ENCODE data around the gene TMEM272. TPM values are rescaled to one million over a fixed set of nuclear protein-coding genes. Genes with fewer than 3 reads are reported as not detected.

TMEM272 gene
- total and polyA plus RNA-seq, 2 of the 13 experiments (the other 11 are each of a cell fraction or from before 2014, with no cell fraction given): 0.37 to 0.62 TPM

DNA sequence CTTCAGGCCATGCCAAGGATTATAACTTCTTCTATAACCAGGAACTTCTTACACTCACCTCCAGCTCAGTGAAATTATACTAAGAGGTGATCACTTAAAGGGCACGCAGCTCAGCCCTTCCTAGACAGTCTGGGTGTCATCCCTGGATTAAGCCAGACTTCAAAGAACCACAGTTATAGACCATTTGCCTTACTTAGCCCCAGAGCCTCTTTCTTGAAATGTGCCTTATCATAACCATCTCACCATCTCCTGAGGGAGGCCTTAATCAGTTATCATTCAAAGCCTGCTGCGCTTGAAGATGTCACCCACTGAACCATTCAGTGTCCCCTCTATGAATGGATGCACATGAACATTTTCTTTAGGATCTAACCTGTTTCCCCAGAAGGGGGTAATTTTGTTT, 30.9 kb downstream of the TMEM272 start (continued):
- TF ChIP-seq, protein P1, sequence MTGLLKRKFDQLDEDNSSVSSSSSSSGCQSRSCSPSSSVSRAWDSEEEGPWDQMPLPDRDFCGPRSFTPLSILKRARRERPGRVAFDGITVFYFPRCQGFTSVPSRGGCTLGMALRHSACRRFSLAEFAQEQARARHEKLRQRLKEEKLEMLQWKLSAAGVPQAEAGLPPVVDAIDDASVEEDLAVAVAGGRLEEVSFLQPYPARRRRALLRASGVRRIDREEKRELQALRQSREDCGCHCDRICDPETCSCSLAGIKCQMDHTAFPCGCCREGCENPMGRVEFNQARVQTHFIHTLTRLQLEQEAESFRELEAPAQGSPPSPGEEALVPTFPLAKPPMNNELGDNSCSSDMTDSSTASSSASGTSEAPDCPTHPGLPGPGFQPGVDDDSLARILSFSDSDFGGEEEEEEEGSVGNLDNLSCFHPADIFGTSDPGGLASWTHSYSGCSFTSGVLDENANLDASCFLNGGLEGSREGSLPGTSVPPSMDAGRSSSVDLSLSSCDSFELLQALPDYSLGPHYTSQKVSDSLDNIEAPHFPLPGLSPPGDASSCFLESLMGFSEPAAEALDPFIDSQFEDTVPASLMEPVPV (CRISPR knock-in tag; IDR thresholded peaks at IDR 0.05): no peak
- TF ChIP-seq, protein P2, sequence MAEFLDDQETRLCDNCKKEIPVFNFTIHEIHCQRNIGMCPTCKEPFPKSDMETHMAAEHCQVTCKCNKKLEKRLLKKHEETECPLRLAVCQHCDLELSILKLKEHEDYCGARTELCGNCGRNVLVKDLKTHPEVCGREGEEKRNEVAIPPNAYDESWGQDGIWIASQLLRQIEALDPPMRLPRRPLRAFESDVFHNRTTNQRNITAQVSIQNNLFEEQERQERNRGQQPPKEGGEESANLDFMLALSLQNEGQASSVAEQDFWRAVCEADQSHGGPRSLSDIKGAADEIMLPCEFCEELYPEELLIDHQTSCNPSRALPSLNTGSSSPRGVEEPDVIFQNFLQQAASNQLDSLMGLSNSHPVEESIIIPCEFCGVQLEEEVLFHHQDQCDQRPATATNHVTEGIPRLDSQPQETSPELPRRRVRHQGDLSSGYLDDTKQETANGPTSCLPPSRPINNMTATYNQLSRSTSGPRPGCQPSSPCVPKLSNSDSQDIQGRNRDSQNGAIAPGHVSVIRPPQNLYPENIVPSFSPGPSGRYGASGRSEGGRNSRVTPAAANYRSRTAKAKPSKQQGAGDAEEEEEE (CRISPR knock-in tag; IDR thresholded peaks at IDR 0.05; ENCODE audit: borderline replicate concordance): no peak
- TF ChIP-seq FOXK1 (CRISPR knock-in tag; IDR thresholded peaks at IDR 0.05; ENCODE audit: borderline replicate concordance, low read depth) (no peak), RFX3 (CRISPR knock-in tag; IDR thresholded peaks at IDR 0.05) (no peak), ZNF274 (CRISPR knock-in tag; IDR thresholded peaks at IDR 0.05) (no peak), IKZF4 (CRISPR knock-in tag; IDR thresholded peaks at IDR 0.05; ENCODE audit: borderline replicate concordance, low read depth, not compliant biosample characterization) (no peak)

DNA sequence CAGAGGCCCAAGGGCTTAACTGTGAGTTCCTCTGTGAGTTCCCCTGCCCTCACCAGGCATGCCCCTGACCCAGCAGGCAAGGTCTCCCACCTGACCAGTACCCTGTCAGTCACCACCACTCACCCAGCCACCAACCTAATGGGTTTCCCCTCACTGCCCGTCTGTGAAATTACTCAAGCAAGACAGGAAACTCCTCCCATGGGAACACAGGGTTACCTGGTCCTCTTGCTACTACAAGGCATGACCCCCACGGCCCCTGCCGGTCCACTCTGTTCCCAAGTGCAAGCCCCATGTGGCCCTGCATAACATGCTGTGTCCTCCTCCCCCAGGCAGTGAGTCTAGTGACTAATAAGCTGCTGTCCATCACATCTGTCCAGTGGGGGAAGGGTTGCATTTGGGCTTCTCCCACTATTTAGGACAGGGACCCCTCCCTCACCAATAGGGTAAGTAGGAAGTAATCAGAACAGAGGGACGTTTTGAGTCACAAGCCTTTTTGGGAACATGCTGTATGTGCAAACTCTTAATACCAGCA, 33.0 kb downstream of the TMEM272 start:
- no peak for FAIRE-seq
- no peak overlapping the region for H3K4me3 ChIP-seq (replicated peaks in 1 of 3; ENCODE audit: insufficient read depth in 1 of 3, low read depth in 2 of 3, low read length in 3 of 3)
- CTCF ChIA-PET (ENCODE audit: low intra/inter-chr PET ratio, low total read pairs): no interaction called here
- no peak for DNase-seq (ENCODE audit: low spot score)
- no peaks in the 10 kb centered on the region for H3K36me3 ChIP-seq (replicated peaks in 1 of 2; ENCODE audit: control insufficient read depth in 1 of 2, insufficient read depth in 2 of 2, low read length in 2 of 2)
- in situ Hi-C loops (cut with HindIII; ENCODE audit: extremely low pct_ligation_motif_present, low pct_unique_long_range_greater_than_20kb): loop anchor here (10.0 kb wide), 1 partner anchor 313 kb away; the partner anchor contains the start of gene NEK5
- H3K27ac ChIP-seq (ENCODE audit: extremely low read length, insufficient read depth, low read length): no peak overlapping the region
- BruUV-seq (replicated peaks): no TSS peak
- no peaks in the 10 kb centered on the region for H4K20me1 ChIP-seq (ENCODE audit: insufficient read depth, low read length)
- H2AFZ ChIP-seq (ENCODE audit: low read length): no peak overlapping the region
- intact Hi-C loops (cut with micrococcal nuclease; ENCODE audit: unreplicated experiment): no loop called here
- TF ChIP-seq HHEX (CRISPR knock-in tag; IDR thresholded peaks at IDR 0.05) (no peak), ZBTB21 (CRISPR knock-in tag; IDR thresholded peaks at IDR 0.05) (no peak), KLF6 (CRISPR knock-in tag; IDR thresholded peaks at IDR 0.05) (no peak), JUND (CRISPR knock-in tag; IDR thresholded peaks at IDR 0.05) (no peak)
- TF ChIP-seq, protein P3, sequence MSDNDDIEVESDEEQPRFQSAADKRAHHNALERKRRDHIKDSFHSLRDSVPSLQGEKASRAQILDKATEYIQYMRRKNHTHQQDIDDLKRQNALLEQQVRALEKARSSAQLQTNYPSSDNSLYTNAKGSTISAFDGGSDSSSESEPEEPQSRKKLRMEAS (IDR thresholded peaks at IDR 0.05): no peak
- TF ChIP-seq, protein P4, sequence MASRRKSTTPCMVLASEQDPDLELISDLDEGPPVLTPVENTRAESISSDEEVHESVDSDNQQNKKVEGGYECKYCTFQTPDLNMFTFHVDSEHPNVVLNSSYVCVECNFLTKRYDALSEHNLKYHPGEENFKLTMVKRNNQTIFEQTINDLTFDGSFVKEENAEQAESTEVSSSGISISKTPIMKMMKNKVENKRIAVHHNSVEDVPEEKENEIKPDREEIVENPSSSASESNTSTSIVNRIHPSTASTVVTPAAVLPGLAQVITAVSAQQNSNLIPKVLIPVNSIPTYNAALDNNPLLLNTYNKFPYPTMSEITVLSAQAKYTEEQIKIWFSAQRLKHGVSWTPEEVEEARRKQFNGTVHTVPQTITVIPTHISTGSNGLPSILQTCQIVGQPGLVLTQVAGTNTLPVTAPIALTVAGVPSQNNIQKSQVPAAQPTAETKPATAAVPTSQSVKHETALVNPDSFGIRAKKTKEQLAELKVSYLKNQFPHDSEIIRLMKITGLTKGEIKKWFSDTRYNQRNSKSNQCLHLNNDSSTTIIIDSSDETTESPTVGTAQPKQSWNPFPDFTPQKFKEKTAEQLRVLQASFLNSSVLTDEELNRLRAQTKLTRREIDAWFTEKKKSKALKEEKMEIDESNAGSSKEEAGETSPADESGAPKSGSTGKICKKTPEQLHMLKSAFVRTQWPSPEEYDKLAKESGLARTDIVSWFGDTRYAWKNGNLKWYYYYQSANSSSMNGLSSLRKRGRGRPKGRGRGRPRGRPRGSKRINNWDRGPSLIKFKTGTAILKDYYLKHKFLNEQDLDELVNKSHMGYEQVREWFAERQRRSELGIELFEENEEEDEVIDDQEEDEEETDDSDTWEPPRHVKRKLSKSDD (CRISPR knock-in tag; IDR thresholded peaks at IDR 0.05; ENCODE audit: low read depth): no peak
- peaks cover 14% of the 10 kb centered on the region for H3K4me1 ChIP-seq (ENCODE audit: insufficient read depth, low read length)
- ATAC-seq: no peak
- no peak overlapping the region for H3K9ac ChIP-seq (ENCODE audit: insufficient read depth, low read depth, low read length)
- POLR2A ChIA-PET: no interaction called here
- H3K9me3 ChIP-seq (ENCODE audit: low read length): no peaks in the 10 kb centered on the region
- H3K4me2 ChIP-seq (ENCODE audit: low read depth, low read length): no peak overlapping the region
- 59% methylated on average over 3 of the region's 4 CpGs for WGBS (ENCODE audit: low lambda C conversion rate)
- no peaks in the 10 kb centered on the region for H3K27me3 ChIP-seq (ENCODE audit: control insufficient read depth in 1 of 2, insufficient read depth in 2 of 2, low read length in 2 of 2)
- H3K79me2 ChIP-seq (ENCODE audit: insufficient read depth, low read length): no peaks in the 10 kb centered on the region

Measured in HepG2 (cell line).